ENCODE results near the gene RAX2.

DNA sequence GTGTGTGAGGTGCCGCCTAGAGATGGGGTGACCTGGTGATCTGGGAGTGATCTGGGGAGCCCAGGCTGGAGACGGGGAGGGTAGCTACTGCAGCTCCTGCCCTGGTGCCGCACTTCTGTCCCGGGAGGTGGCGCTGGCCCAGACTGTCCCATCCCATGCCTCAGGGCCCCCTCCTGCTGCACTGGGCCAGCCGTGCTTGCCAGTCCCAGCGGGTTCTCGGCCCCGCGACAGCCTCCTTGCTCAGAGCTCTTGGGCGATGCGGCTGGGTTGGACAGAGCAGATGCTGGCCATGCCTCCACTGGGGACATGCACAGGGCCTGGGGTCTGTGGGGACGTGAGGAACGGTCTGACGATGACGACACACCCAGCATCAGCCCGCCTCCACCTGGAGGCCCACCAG lies 2.5 kb downstream of the RAX2 start:
- TF ChIP-seq CTCF (IDR thresholded peaks at IDR 0.05) (no peak), POLR2AphosphoS5 (IDR thresholded peaks at IDR 0.05; ENCODE audit: insufficient read depth in 1 of 2, low read depth in 1 of 2) (no peak)
